MG63 (cell line): ENCODE data around the gene KRTAP21-2. TPM values are rescaled to one million over a fixed set of nuclear protein-coding genes. Genes with fewer than 3 reads are reported as not detected.
"Not testable (repeated sequence)": the region's sequence is repeated elsewhere in the genome, so short reads cannot be mapped to it uniquely, and the experiment has no call there.

Source experiments
- DNase-seq: peaks from one replicate; pipeline ENCODE4 v3.0.0-alpha.2; 2020
- H3K27me3 ChIP-seq: fragments of 250-450 bp; sonication (Bioruptor Pico); 2 replicates; pipeline ENCODE4 v1.5.1; 2020; ENCODE audit warnings: mild to moderate bottlenecking, moderate library complexity
- H3K36me3 ChIP-seq: fragments of 250-450 bp; sonication (Bioruptor Pico); 2 replicates; pipeline ENCODE4 v1.5.1; 2020; ENCODE audit warnings: mild to moderate bottlenecking, moderate library complexity
- H3K4me3 ChIP-seq: fragments of 250-450 bp; sonication (Bioruptor Pico); 2 replicates; pipeline ENCODE4 v1.5.1; 2020; ENCODE audit warnings: mild to moderate bottlenecking, moderate library complexity
- H3K9me3 ChIP-seq: fragments of 250-450 bp; sonication (Bioruptor Pico); 2 replicates; pipeline ENCODE4 v1.5.1; 2020; ENCODE audit warnings: mild to moderate bottlenecking, moderate library complexity
- total RNA-seq: library from RNA; depleted of rRNA; stranded (reverse); fragments of >200 nt; shearing (Covaris generic); gene quantifications from 2 replicates; pipeline ENCODE4 v1.2.3, GENCODE V29; 2014; ENCODE audit warnings: low replicate concordance; rRNA removed

KRTAP21-2 gene
- total RNA-seq = not detected in 2 replicates

DNA sequence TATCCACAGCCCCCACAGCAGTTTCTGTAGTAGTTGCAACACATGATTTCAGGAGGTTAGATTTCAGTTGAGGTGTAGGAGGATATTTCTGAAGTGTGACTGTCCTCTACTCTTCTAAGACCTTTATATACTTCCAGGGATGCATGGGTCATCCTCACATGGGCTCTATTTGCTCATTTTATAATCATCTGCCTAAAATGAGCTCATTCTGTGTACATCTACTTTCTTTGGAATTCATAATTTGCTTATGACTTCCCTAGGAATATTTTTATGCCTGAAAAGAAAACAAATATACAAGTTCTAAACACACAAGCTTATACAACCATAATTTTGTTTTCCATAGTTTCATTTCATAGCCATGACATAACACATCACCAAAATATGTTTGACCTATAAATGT lies at the start of gene KRTAP21-2:
TSS of gene KRTAP21-2 (minus strand) at position 101 of the 400 bp plus-strand sequence. CDS start at position 44, 57 bp downstream.
- Histone ChIP-seq H3K9me3 (no peaks in the 10 kb centered on the region), H3K36me3 (no peaks in the 10 kb centered on the region), H3K27me3 (no peaks in the 10 kb centered on the region), H3K4me3 (no peak within 1 kb of the TSS)
- no peak for DNase-seq

DNA sequence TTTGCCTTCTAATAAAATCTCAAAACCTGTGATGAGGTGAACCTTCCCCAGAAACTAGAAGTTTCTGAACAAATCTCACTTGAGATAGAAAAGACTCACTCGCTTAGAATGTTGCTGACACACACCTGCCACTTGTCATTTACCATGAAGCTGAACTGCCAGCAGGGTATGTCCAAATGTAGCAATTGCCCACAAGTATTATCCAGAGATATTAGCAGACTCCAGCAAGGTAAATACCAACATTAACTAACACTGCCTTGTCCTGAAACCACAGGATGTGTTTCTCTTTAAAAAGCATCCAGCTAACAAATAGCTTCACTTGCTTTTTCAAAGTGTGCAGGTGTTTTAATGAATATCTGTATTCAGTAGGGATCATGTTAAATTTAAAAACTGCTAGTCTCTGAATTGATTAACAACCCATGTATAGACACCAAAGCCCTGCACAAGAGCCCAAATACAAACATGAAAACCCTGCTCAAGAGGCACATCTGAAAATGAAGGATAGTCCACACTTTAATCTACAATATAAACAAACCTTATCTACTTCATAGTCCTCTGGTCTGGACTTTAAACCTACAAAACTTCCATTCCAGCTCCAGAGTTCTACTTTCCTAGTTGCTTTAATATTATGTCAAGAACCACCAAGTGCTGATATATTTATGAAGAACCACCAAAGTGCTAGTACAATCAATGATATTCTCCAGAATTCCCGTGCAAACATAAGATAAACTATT lies 46.7 kb upstream of the KRTAP21-2 start:
- H3K4me3 ChIP-seq = no peak overlapping the region
- no peaks in the 10 kb centered on the region for H3K36me3 ChIP-seq
- no peaks in the 10 kb centered on the region for H3K27me3 ChIP-seq
- no peaks in the 10 kb centered on the region for H3K9me3 ChIP-seq
- no peak for DNase-seq

DNA sequence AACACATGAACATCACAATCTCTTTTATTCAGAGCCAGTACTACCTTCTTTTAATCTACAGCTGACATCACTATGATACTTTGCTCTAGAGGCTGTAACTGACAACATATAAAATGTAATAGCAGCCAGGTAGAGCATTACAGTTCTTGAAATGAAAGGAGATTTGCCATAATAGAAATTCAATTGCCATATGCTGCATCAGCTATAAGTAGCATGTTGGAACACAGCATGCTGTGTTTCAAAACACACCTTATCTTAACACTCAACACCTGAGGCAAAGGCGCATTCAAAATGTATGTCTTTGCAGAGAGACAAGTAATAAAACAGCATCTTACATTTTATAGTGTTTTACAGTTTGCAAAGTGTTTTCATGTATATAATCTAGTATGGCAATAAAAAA lies 32.2 kb upstream of the KRTAP21-2 start:
- no peak for DNase-seq
- Histone ChIP-seq H3K4me3 (no peak overlapping the region), H3K9me3 (no peaks in the 10 kb centered on the region), H3K27me3 (no peaks in the 10 kb centered on the region), H3K36me3 (no peaks in the 10 kb centered on the region)

DNA sequence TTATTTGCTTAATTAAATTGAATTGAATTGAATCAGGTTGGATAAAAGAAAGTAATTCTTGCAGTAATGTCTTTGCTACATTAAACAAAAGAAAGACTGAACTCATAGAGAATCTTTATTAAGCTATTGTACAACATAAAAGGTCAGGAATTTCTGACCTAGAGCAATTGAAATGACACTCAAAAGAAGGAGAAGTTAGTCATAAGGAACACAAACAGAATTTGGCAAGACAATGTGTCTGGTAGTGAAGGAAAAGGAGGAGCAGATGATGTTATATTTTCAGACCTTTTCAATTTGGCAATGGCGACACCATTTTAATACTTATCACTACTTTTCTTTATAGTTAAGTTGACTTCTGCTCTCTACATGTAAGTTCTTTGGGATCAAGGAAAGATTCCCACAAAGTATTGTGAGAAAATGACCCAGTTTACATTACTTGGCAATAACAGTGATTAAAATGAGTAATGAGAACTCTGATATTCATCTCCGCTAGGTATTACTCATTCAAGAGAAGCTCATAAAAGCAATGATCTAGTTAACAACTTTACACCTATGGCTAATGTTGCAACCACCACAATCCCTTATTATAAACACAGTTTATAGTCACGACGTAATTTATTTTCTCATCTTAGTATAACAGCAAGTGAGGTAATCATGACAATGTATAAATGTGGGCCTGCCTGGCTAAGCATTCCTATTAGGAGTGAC lies 22.8 kb upstream of the KRTAP21-2 start:
- no peak for DNase-seq
- H3K9me3 ChIP-seq = no peaks in the 10 kb centered on the region
- H3K27me3 ChIP-seq = no peaks in the 10 kb centered on the region
- H3K4me3 ChIP-seq = no peak overlapping the region
- H3K36me3 ChIP-seq = no peaks in the 10 kb centered on the region

DNA sequence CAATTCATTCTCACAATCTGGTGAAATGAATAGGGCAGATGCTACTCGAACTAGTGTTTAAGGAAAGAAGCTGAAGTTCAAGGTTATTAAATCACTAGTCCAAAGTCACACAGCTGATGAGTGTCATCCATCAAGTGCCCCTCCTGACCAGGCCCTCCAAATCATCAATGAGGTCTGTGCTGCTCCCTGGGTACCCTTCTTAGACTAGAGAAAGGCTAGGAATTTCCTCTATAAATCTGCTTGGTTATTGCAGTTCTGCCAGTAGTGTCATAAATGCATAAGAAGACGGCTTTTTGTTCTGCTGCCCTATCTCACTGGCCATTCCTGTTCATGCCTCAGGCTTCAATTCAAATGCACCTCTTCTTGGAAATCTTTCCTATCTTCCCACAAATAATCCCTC lies 13.7 kb upstream of the KRTAP21-2 start:
- DNase-seq = no peak
- Histone ChIP-seq H3K9me3 (no peaks in the 10 kb centered on the region), H3K27me3 (no peaks in the 10 kb centered on the region), H3K36me3 (no peaks in the 10 kb centered on the region), H3K4me3 (no peak overlapping the region)

DNA sequence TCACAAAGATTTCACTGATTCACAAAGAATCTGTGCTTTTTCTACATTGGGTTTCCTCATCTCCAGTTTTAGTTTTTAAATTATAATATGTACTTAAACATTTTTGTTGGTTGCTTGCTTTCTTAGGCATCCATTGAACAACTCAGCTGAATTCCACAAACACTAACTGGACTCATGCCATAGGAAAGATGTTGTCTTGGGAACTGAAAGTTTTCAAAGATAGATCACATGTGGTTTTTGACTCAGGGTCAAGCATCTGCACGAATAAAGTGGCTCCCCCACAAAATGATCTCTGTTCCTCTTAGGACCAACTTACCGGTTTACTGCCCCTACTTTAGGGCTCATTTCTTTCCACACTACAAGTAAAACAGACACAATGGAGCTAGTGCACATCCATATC lies 11.2 kb upstream of the KRTAP21-2 start:
- Histone ChIP-seq H3K9me3 (no peaks in the 10 kb centered on the region), H3K36me3 (no peaks in the 10 kb centered on the region), H3K4me3 (no peak overlapping the region), H3K27me3 (no peaks in the 10 kb centered on the region)
- no peak for DNase-seq

DNA sequence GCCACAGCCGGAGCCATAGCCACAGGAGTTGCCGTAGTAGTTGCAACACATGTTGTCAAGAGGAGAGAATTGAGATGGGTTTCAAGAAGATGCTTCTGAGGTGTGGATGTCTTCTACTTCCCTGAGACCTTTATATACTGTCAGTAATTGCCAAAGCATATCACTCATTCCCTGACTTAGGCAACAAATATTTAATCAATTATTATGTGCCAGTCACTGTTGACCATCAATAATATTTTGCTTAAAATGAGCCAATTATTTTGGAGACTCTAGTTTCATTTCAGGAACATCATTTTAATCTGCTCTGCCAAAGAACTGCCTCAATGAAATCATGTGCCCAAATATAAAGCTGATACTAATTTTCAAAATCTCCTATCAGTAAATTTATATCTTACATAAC lies 8.3 kb upstream of the KRTAP21-2 start, which contains the start of gene KRTAP21-1:
TSS of gene KRTAP21-1 (minus strand) at position 101 of the 400 bp plus-strand sequence. CDS start at position 51, 50 bp downstream.
- not testable (repeated sequence) for H3K9me3 ChIP-seq, H3K36me3 ChIP-seq, DNase-seq, H3K4me3 ChIP-seq, H3K27me3 ChIP-seq

DNA sequence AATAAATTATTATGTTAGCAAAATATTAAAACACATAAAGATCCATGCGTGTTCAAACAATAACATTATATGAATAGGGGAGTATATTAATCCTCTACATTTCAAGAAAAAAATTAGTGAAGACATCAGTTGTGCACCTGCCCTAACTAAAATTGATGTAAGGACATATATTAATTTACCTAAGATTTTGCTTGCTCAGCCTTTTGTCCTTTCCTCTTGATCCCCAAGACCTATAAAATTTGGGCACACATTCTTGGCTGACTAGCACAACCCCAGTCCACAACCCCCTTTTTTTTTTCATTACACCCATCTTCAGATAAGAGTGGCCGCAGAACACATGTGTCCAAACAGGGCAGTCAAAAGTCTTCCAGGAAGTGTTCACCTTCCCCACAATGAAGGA lies 6.6 kb downstream of the KRTAP21-2 start:
- no peaks in the 10 kb centered on the region for H3K27me3 ChIP-seq
- no peak for DNase-seq
- H3K36me3 ChIP-seq = no peaks in the 10 kb centered on the region
- no peak overlapping the region for H3K4me3 ChIP-seq
- H3K9me3 ChIP-seq = no peaks in the 10 kb centered on the region

DNA sequence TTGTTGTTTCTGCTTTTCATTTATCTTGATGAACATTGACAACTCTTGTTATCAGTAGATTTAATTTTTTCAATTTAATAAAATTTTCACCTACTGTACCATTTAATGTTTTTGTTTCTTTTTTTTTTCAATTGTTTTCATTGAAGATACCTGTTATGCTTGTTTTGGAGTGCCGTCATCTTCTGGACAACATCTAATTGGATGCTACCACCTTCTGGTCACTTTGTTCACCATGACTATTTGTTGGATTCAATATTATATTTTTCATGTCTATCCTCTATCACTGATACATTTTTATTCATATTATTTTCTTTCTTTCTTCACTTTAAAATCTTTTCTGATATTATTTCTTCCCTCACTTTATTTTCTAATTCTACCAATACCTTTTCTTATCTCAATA lies 14.0 kb downstream of the KRTAP21-2 start:
- no peaks in the 10 kb centered on the region for H3K36me3 ChIP-seq
- H3K4me3 ChIP-seq = no peak overlapping the region
- no peaks in the 10 kb centered on the region for H3K9me3 ChIP-seq
- no peak for DNase-seq
- no peaks in the 10 kb centered on the region for H3K27me3 ChIP-seq

DNA sequence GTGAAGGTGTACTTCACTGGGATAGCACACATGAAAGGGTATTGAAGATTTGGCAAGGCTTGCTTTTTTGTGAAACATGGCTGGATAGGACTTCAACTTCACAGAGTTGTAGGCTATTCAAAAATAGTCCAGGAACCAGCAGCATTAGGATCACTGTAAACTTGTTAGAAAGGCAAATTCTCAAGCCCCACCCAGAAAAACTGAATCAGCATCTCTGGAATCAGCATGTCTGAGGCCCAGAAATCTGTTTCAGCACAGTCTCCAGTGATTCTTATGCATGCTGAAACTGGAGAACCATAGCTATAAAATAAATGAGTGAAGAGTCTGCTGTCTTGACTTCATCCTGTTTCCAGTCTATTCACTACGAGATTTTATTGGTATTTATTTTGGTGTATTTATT lies 20.3 kb downstream of the KRTAP21-2 start:
- DNase-seq = no peak
- H3K4me3 ChIP-seq = no peak overlapping the region

DNA sequence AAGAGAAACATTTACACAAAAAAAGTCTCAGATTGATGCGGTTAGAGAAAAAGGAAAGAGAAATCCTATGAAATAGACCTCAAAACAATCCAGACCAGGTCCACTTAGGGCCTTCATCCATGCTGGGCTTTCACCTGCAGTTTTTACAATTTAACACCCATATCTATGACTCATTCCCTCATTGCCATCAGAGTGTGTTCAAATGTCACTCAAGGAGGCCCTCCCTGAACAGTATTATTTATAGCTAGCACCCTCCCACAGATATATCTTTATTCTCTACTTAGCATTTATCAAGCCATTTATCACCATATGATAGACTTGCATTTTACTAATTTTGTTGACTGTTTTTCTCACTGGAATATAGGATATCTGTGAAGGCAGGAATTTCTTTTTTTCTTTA lies 27.7 kb downstream of the KRTAP21-2 start:
- Histone ChIP-seq H3K36me3 (no peaks in the 10 kb centered on the region), H3K4me3 (no peak overlapping the region), H3K27me3 (no peaks in the 10 kb centered on the region), H3K9me3 (no peaks in the 10 kb centered on the region)
- DNase-seq = no peak

More for the DNA sequence above, 20.3 kb downstream of the KRTAP21-2 start:
- Histone ChIP-seq H3K27me3 (no peaks in the 10 kb centered on the region), H3K36me3 (no peaks in the 10 kb centered on the region), H3K9me3 (no peaks in the 10 kb centered on the region)

DNA sequence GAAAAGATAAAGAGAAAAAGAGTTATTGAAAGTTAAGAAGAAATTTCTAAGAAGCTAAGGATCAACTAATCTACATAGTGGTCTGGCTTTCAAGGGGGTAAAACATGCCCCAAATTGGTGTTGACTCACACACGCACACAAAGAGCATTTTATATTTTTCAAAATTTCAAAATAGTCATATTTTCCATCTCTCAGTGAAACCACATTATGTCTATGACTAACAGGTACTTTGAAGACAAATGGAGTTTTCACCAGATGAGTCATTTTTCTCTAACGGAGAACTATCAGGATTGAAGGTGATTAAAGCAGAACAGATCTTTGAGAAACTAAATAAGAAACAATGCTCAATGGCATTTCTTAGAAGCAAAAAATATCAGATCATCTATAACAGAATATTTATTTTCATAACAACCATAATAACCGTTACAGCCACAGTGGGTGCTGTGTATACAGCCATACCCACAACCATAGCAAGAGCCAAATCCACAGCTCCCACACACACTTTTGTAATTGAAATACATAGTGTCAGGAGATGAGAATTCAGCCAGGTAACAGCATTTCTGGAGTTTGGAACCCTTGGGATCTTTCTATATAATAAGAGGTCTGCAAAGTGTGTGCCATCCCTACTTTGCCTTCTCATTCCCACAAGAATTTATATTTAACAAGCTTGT lies 28.7 kb downstream of the KRTAP21-2 start, which contains the start of gene KRTAP21-3:
TSS of gene KRTAP21-3 (minus strand) at position 539 of the 671 bp plus-strand sequence. CDS start at position 521, 18 bp downstream.
- Histone ChIP-seq H3K4me3 (no peak within 1 kb of the TSS), H3K27me3 (no peaks in the 10 kb centered on the region), H3K9me3 (no peaks in the 10 kb centered on the region), H3K36me3 (no peaks in the 10 kb centered on the region)
- DNase-seq = no peak

DNA sequence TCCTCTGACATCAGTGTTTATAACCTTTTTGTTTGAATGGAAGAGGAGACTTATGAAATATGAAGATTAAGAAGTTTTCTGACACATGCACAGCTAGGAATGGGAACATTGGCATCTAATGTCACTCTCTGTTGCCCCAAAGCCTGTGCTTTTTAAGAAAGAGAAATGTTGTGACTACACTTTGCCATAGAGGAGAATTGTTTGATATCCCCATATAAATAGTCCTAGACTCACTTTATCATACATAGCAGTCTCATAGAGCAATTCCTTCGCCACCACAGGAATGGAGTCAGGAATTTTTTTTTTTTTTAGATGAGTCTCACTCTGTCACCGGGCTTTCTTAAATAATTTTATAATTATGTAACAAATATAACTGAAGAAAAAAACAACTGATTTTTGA lies 30.0 kb downstream of the KRTAP21-2 start:
- no peaks in the 10 kb centered on the region for H3K36me3 ChIP-seq

DNA sequence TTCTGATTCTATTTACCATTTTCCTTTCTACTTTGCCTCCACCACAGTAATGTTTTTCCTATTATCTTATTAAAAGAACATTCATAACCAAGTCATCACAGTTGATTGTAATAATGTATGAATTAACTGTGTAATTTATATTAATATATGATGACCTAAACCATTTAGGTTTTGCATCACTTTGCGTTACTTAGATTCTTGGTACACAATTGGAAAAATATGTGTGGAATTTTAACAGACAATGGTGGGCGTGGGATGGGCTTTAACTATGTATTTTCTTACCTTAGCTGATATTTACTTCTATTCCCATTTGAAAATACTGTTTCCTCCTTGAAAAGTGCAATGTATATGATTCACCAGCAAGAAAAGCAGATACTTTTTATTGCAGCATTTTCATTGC lies 32.1 kb downstream of the KRTAP21-2 start:
- no peak overlapping the region for H3K4me3 ChIP-seq
- no peaks in the 10 kb centered on the region for H3K27me3 ChIP-seq
- no peak for DNase-seq
- H3K9me3 ChIP-seq = no peaks in the 10 kb centered on the region
- H3K36me3 ChIP-seq = no peaks in the 10 kb centered on the region

More for the DNA sequence above, 30.0 kb downstream of the KRTAP21-2 start:
- Histone ChIP-seq H3K4me3 (no peak overlapping the region), H3K9me3 (no peaks in the 10 kb centered on the region), H3K27me3 (no peaks in the 10 kb centered on the region)
- DNase-seq = no peak

DNA sequence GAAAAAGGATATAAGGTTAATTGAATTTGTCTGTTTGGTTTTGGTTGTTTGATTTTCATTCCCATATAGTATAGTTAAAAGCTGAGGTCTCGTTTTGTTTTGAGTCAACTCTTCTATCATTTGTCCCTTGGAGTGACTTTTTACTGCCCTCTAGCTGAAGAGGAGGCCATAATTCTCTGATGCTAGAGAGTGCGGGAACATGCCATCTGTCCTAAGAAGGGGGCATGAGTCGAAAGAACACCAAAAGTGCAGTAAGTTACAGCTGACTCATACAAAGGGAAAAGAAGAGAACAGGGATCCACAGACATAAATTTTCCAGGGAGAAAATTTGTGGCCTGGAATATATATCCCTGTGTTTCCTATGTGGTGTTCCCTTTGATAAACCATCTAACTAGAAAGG lies 32.6 kb downstream of the KRTAP21-2 start:
- H3K4me3 ChIP-seq = no peak overlapping the region
- no peaks in the 10 kb centered on the region for H3K9me3 ChIP-seq
- H3K27me3 ChIP-seq = no peaks in the 10 kb centered on the region
- no peak for DNase-seq
- H3K36me3 ChIP-seq = no peaks in the 10 kb centered on the region

DNA sequence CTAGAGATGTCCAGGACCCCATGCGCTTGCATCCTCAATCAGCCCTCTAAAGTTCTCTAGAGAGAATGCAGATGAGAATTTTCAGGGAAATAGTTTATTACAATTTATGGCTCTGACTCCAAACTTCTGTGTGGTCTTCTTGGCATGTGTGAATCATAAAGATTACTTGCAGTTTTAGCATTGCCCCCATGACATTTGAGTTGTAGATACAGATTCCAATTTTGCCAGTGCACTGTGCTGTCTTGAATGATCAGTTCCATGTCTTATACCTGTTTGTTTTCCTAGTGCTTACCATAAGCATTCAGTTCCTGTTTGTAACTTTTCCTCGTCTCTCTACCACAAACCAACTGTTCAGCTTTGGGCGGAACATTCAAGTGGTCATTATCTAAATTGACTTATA lies 33.3 kb downstream of the KRTAP21-2 start:
- no peaks in the 10 kb centered on the region for H3K36me3 ChIP-seq
- no peak for DNase-seq

DNA sequence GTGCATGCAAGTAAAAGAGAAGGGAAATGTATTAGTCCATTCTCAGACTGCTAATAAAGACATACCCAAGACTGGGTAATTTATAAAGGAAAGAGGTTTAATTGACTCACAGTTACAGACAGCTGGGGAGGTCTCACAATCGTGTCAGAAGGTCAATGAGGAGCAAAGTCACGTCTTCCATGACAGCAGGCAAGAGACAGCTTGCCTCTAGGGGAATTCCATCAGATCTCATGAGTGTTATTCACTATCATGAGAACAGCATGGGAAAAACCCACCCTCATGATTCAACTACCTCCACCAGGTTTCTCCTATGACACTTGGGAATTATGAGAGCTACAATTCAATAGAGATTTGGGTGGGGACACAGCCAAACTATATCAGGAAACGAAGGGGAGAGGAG lies 36.6 kb downstream of the KRTAP21-2 start:
- Histone ChIP-seq H3K9me3 (no peaks in the 10 kb centered on the region), H3K36me3 (no peaks in the 10 kb centered on the region), H3K4me3 (no peak overlapping the region), H3K27me3 (no peaks in the 10 kb centered on the region)
- DNase-seq = no peak

More for the DNA sequence above, 33.3 kb downstream of the KRTAP21-2 start:
- Histone ChIP-seq H3K4me3 (no peak overlapping the region), H3K9me3 (no peaks in the 10 kb centered on the region), H3K27me3 (no peaks in the 10 kb centered on the region)
